Measurements from ENCODE around the gene NUP155. TPM values are rescaled to one million over a fixed set of nuclear protein-coding genes. Genes with fewer than 3 reads are reported as not detected.

The NUP155 gene
- total and polyA plus RNA-seq, 2 of the 4 experiments (the other 2 are of a cell fraction) = 7.5 to 43.9 TPM

- Histone ChIP-seq H3K9ac (ENCODE audit: low read depth, low read length) (no peak overlapping the region), H4K91ac (ENCODE audit: insufficient read depth, low read depth, low read length) (no peak overlapping the region), H2AK5ac (ENCODE audit: low read depth, low read length) (no peak overlapping the region), H4K8ac (ENCODE audit: low read depth in 2 of 2, low read length in 2 of 2) (no peak overlapping the region), H3K9me3 (ENCODE audit: control insufficient read depth, insufficient read depth, low read length) (no peaks in the 10 kb centered on the region), H2AFZ (replicated peaks; ENCODE audit: low read length, poor library complexity) (no peak overlapping the region), H2BK5ac (ENCODE audit: low read depth, low read length, poor library complexity, severe bottlenecking) (no peak overlapping the region), H3K79me1 (ENCODE audit: low read depth in 1 of 2, low read length in 2 of 2) (no peaks in the 10 kb centered on the region), H3K4me2 (ENCODE audit: low read depth, low read length) (no peak overlapping the region), H3K56ac (ENCODE audit: extremely low read depth, insufficient read depth, low read length) (no peak overlapping the region), H3K14ac (replicated peaks; ENCODE audit: low read depth, low read length) (no peak overlapping the region), H3K36me3 (ENCODE audit: control insufficient read depth, insufficient read depth, low read length) (peaks cover 30% of the 10 kb centered on the region), H2BK15ac (ENCODE audit: low read depth, low read length) (no peak overlapping the region), H3K4me1 (ENCODE audit: control insufficient read depth, insufficient read depth, low read length) (no peaks in the 10 kb centered on the region), H4K20me1 (ENCODE audit: insufficient read depth, low read length) (no peaks in the 10 kb centered on the region), H2AK9ac (replicated peaks; ENCODE audit: low read depth, low read length, poor library complexity) (no peak overlapping the region), H3K18ac (ENCODE audit: low read depth, low read length) (no peak overlapping the region), H3K27ac (ENCODE audit: insufficient read depth, low read length) (no peak overlapping the region), H2BK120ac (ENCODE audit: low read depth, low read length) (no peak overlapping the region), H2BK20ac (ENCODE audit: low read depth, low read length) (no peak overlapping the region), H3K9me1 (ENCODE audit: insufficient read depth, low read length) (peaks cover 6% of the 10 kb centered on the region; the same call in 1 of the 2 replicates), H3K23ac (ENCODE audit: low read depth, low read length) (no peak overlapping the region), H3K4ac (ENCODE audit: low read depth, low read length) (no peak overlapping the region), H4K5ac (ENCODE audit: low read depth, low read length) (no peak overlapping the region), H3K27me3 (ENCODE audit: control insufficient read depth, insufficient read depth, low read length) (no peaks in the 10 kb centered on the region), H3K4me3 (ENCODE audit: insufficient read depth, low read depth, low read length) (no peak overlapping the region)
- no TSS peak for BruUV-seq (replicated peaks)
- TF ChIP-seq USF2 (IDR thresholded peaks at IDR 0.05; ENCODE audit: low read depth, low read length) (no peak), CEBPB (IDR thresholded peaks at IDR 0.05; ENCODE audit: low read depth, low read length) (0 out of 2 replicates have a peak, but pooled peaks have one; percentile 35)
- DNase-seq (peak; percentile 5), ATAC-seq (ENCODE audit: low read depth) (no peak)
- in situ Hi-C loops (cut with MboI; ENCODE audit: low sequenced_read_pairs) (no loop called here), dilution Hi-C loops (cut with HindIII; ENCODE audit: low sequenced_read_pairs, unreplicated experiment) (no loop called here), intact Hi-C loops (cut with micrococcal nuclease) (loop anchor here (5.0 kb wide), 1 partner anchor 33 kb away; no protein-coding TSS in a partner anchor)
- no CpG with 5 or more reads among the region's 3 CpGs for WGBS, 2 experiments (ENCODE audit: extremely low coverage in 2 of 2, insufficient read length in 1 of 2)
- ChIA-PET POLR2A (ENCODE audit: unreplicated experiment) (no interaction called here), CTCF (no interaction called here)
These were observed 51.7 kb downstream of the NUP155 start for GRCh38 chr5:37319037-37319782.

Data from IMR-90 (cell line).